ENCODE measurements around the gene IGSF9. TPM values are rescaled to one million over a fixed set of nuclear protein-coding genes. Genes with fewer than 3 reads are reported as not detected.

The IGSF9 gene
- total RNA-seq, 1 donor from 2014 or later, result 2.2 TPM

- no peak for ATAC-seq
- H3K36me3 ChIP-seq, result no peaks in the 10 kb centered on the region
- intact Hi-C loops (cut with DNase I), result no loop called here
These were observed 34.7 kb upstream of the IGSF9 start for GRCh38 chr1:159980076-159980475.

GRCh38 chr1:159979257-159979656 lies 33.8 kb upstream of the IGSF9 start:
- TF ChIP-seq CTCF (IDR thresholded peaks at IDR 0.05), result no peak
- H3K36me3 ChIP-seq, result no peaks in the 10 kb centered on the region
- no peak overlapping the region for H3K27ac ChIP-seq
- no peak overlapping the region for H3K4me3 ChIP-seq
- ATAC-seq (no peak), DNase-seq (no peak)
- no peaks in the 10 kb centered on the region for H3K4me1 ChIP-seq
- no peaks in the 10 kb centered on the region for H3K27me3 ChIP-seq
- no peaks in the 10 kb centered on the region for H3K9me3 ChIP-seq
- intact Hi-C loops (cut with DNase I), result no loop called here

More at GRCh38 chr1:159980076-159980475, 34.7 kb upstream of the IGSF9 start:
- Histone ChIP-seq H3K4me1 (no peaks in the 10 kb centered on the region), H3K4me3 (no peak overlapping the region), H3K27ac (no peak overlapping the region), H3K27me3 (no peaks in the 10 kb centered on the region), H3K9me3 (no peaks in the 10 kb centered on the region)
- no peak for TF ChIP-seq CTCF (IDR thresholded peaks at IDR 0.05)
- DNase-seq, result no peak

- DNase-seq (no peak), ATAC-seq (no peak)
- Histone ChIP-seq H3K4me1 (no peaks in the 10 kb centered on the region), H3K27me3 (no peaks in the 10 kb centered on the region), H3K36me3 (no peaks in the 10 kb centered on the region), H3K27ac (no peak overlapping the region), H3K9me3 (no peaks in the 10 kb centered on the region), H3K4me3 (no peak overlapping the region)
- TF ChIP-seq CTCF (IDR thresholded peaks at IDR 0.05), result no peak
- intact Hi-C loops (cut with DNase I), result no loop called here
These were observed 32.6 kb upstream of the IGSF9 start for GRCh38 chr1:159978107-159978398.

- intact Hi-C loops (cut with DNase I), result no loop called here
- TF ChIP-seq CTCF (IDR thresholded peaks at IDR 0.05), result no peak
- DNase-seq (no peak), ATAC-seq (no peak)
- Histone ChIP-seq H3K4me3 (no peak overlapping the region), H3K27ac (no peak overlapping the region), H3K36me3 (no peaks in the 10 kb centered on the region), H3K27me3 (peaks cover 3% of the 10 kb centered on the region), H3K4me1 (no peaks in the 10 kb centered on the region), H3K9me3 (no peaks in the 10 kb centered on the region)
These were observed 32.1 kb upstream of the IGSF9 start for GRCh38 chr1:159977364-159978106.

- Histone ChIP-seq H3K4me3 (no peak overlapping the region), H3K27me3 (peaks cover 4% of the 10 kb centered on the region), H3K4me1 (no peaks in the 10 kb centered on the region), H3K9me3 (no peaks in the 10 kb centered on the region), H3K36me3 (no peaks in the 10 kb centered on the region), H3K27ac (no peak overlapping the region)
- no peak for ATAC-seq
- TF ChIP-seq CTCF (IDR thresholded peaks at IDR 0.05), result no peak
- intact Hi-C loops (cut with DNase I), result no loop called here
- no peak for DNase-seq
These were observed 29.0 kb upstream of the IGSF9 start for GRCh38 chr1:159974350-159974965.
